Nephron progenitor cell (in vitro differentiated cells): ENCODE data around the gene GBE1.
A peak's percentile ranks its signal among the peaks of the same experiment; 100 is the strongest.

ENCODE experiments used
- DNase-seq: peaks from one replicate; pipeline ENCODE4 v3.0.0; 2021
- H3K27ac Mint-ChIP-seq: 2 replicates; pipeline ENCODE4 v1.8.0; 2021; ENCODE audit warnings: mild to moderate bottlenecking, moderate library complexity, mixed read lengths
- H3K27me3 Mint-ChIP-seq: 2 replicates; pipeline ENCODE4 v1.8.0; 2021; ENCODE audit warnings: mild to moderate bottlenecking, low read depth, mixed read lengths; ENCODE audit not compliant: poor library complexity
- H3K36me3 Mint-ChIP-seq: 2 replicates; pipeline ENCODE4 v1.8.0; 2021; ENCODE audit warnings: low read depth, mixed read lengths
- H3K4me1 Mint-ChIP-seq: 2 replicates; pipeline ENCODE4 v1.8.0; 2021; ENCODE audit warnings: mixed read lengths
- H3K4me3 Mint-ChIP-seq: 2 replicates; pipeline ENCODE4 v1.8.0; 2021; ENCODE audit warnings: mild to moderate bottlenecking, moderate library complexity, mixed read lengths
- H3K9me3 Mint-ChIP-seq: 2 replicates; pipeline ENCODE4 v1.8.0; 2021; ENCODE audit warnings: mild to moderate bottlenecking, moderate library complexity, mixed read lengths
- CTCF ChIP-seq: fragments of 200-600 bp; sonication (generic); IDR thresholded peaks from 2 replicates; pipeline ENCODE4 v1.5.0; 2021; ENCODE audit warnings: antibody characterized with exemption

Gene GBE1

DNA sequence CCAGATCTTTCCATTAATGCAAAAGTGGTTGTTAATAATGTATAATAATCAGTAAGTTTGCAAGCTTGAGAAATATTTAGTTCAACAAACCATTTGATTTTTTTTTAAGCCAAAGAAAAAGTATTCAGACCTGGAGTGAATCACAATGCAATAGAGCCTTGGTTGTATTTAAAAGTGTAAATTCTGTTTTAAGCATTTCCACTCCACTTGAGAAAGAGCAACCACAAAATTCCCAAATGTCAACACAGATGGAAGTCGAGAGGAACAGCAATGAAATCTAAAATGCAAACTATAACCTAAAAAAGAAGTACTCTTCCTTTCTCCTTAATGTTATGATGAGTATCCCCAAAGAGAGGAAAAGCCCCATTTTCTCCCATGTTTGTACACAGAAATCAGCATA is 20.2 kb downstream of the GBE1 start:
- no peak overlapping the region for H3K27ac Mint-ChIP-seq
- H3K4me3 Mint-ChIP-seq, result no peak overlapping the region
- H3K27me3 Mint-ChIP-seq, result no peaks in the 10 kb centered on the region
- peaks cover 9% of the 10 kb centered on the region for H3K36me3 Mint-ChIP-seq
- no peak for DNase-seq
- no peaks in the 10 kb centered on the region for H3K9me3 Mint-ChIP-seq
- no peaks in the 10 kb centered on the region for H3K4me1 Mint-ChIP-seq
- TF ChIP-seq CTCF, result no peak

DNA sequence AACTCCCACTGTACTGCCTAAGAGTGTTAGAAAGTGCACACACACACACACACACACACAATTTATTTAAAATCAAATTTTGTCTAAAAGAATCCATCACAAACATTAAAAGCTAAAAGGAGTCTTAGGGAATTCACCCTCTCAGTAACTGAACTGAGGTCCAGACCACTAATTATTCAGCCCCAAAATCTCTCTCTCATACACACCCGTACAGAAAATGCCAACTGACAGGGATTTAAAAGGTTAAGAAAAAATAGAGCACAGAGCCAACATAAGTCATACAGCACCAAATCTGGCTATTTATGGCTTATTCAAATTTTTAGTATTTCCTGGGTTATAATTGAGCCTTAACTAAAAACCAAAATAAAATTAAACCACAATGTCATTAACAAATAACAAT is 20.7 kb downstream of the GBE1 start:
- peaks cover 9% of the 10 kb centered on the region for H3K36me3 Mint-ChIP-seq
- no peaks in the 10 kb centered on the region for H3K9me3 Mint-ChIP-seq
- no peak overlapping the region for H3K4me3 Mint-ChIP-seq
- H3K4me1 Mint-ChIP-seq, result no peaks in the 10 kb centered on the region
- TF ChIP-seq CTCF, result no peak
- no peaks in the 10 kb centered on the region for H3K27me3 Mint-ChIP-seq
- no peak for DNase-seq
- H3K27ac Mint-ChIP-seq, result no peak overlapping the region

DNA sequence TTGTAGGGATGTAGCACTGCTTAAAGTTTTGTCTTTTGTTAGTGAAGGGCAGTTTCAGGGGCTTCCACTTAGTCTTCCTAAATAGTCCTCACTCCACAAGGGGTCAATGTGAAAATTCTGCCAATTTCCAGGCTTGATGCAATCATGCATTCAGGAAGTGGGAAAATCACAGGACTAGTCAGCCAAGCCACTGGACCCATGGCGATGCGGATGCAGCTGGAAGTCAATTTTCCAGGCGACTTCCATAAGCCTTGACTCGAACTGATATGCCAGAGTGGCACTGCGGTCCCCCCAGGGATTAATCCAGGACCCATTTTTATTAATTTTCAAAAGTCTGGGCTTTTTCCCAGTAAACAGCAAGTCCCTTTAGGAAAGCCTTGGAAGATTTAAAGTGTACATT is 26.1 kb downstream of the GBE1 start:
- H3K36me3 Mint-ChIP-seq, result peaks cover 14% of the 10 kb centered on the region
- peaks cover 7% of the 10 kb centered on the region for H3K4me1 Mint-ChIP-seq
- peaks cover 5% of the 10 kb centered on the region for H3K9me3 Mint-ChIP-seq
- no peak for DNase-seq
- peak overlapping the region; percentile 64 for H3K27ac Mint-ChIP-seq
- H3K27me3 Mint-ChIP-seq, result no peaks in the 10 kb centered on the region
- TF ChIP-seq CTCF, result no peak
- H3K4me3 Mint-ChIP-seq, result no peak overlapping the region

DNA sequence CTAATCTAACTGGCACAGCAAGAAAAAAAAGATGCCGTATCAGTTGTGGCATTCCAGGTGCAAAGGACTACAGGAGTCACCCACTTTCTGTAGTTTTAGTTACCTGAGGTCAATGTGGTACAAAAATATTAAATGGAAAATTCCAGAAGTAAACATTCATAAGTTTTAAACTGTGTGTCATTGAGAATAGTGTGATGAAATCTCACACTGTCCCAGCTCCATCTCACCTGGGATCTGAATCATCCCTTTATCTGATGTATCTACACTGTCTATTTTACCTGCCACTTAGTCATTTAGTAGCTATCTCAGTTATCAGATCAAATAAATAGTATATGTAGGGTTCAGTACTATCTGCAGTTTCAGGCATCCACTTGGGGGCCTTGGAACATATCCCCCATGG is 26.7 kb downstream of the GBE1 start:
- Mint-ChIP-seq H3K36me3 (peaks cover 14% of the 10 kb centered on the region), H3K27ac (no peak overlapping the region)

GRCh38 chr3:81732642-81733041 is 28.8 kb downstream of the GBE1 start:
- peaks cover 5% of the 10 kb centered on the region for H3K9me3 Mint-ChIP-seq
- H3K36me3 Mint-ChIP-seq, result peaks cover 5% of the 10 kb centered on the region
- peaks cover 7% of the 10 kb centered on the region for H3K4me1 Mint-ChIP-seq
- no peak for TF ChIP-seq CTCF
- no peak for DNase-seq
- no peaks in the 10 kb centered on the region for H3K27me3 Mint-ChIP-seq
- peak overlapping the region; percentile 2 for H3K27ac Mint-ChIP-seq
- H3K4me3 Mint-ChIP-seq, result no peak overlapping the region

More for the DNA sequence above, 26.7 kb downstream of the GBE1 start:
- H3K27me3 Mint-ChIP-seq, result no peaks in the 10 kb centered on the region
- no peak for TF ChIP-seq CTCF
- H3K9me3 Mint-ChIP-seq, result peaks cover 5% of the 10 kb centered on the region
- peaks cover 7% of the 10 kb centered on the region for H3K4me1 Mint-ChIP-seq
- no peak for DNase-seq
- H3K4me3 Mint-ChIP-seq, result no peak overlapping the region

- no peak for TF ChIP-seq CTCF
- Mint-ChIP-seq H3K27ac (no peak overlapping the region), H3K4me1 (peaks cover 27% of the 10 kb centered on the region), H3K9me3 (peaks cover 5% of the 10 kb centered on the region), H3K36me3 (peaks cover 5% of the 10 kb centered on the region), H3K4me3 (no peak overlapping the region), H3K27me3 (no peaks in the 10 kb centered on the region)
- DNase-seq, result no peak
These were observed 32.5 kb downstream of the GBE1 start for GRCh38 chr3:81728766-81729544.
